K562 treated with DMSO at 1 percent for 12 hours (cell line): Measurements from ENCODE around the gene ELAVL2. TPM values are rescaled to one million over a fixed set of nuclear protein-coding genes. Genes with fewer than 3 reads are reported as not detected.

Experiments
- total RNA-seq: library from RNA; unstranded; fragments of 300-600 nt; gene quantifications from 2 replicates; pipeline ENCODE4 v1.2.3, GENCODE V29; 2022; ENCODE audit not compliant: insufficient read depth

The ELAVL2 gene
- total RNA-seq, result not detected in 2 replicates

DNA sequence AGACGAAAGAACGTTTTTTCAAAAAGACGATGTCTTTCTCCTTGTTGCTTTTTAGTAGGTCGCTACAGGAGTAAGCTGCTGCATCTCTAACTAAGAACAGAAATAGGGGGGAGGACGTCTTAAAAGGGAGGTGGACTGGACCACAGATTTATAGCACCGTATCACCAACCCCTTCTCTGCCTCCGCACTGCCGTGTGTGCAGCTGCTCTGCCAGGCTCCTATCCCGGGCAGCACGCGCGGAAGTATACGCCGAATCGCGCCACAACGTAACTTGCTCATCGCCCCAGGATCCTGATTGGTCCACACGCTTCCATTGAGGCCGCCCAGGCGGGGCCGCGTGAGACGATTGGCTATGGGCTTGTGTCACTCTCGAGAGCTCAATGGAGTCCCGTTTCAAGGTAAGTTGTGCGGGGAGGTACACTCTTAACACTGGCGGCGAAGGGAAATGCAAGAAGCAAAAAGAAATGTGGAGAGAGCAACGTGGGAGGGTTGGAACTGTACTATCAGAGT lies at the start of gene ELAVL2:
Gene ELAVL2, minus strand, starts transcription at position 121 of the 510 bp plus-strand sequence. CDS start 64,006 bp downstream, outside the sequence.

